ENCODE measurements around the gene R3HDM2. TPM values are rescaled to one million over a fixed set of nuclear protein-coding genes. Genes with fewer than 3 reads are reported as not detected.

Gene R3HDM2
- total RNA-seq, 1 donor from 2014 or later, result 19.2 TPM

- Mint-ChIP-seq H3K27me3 (ENCODE audit: low read depth, unreplicated experiment) (peaks cover 11% of the 10 kb centered on the region), H3K9me3 (ENCODE audit: unreplicated experiment) (no peaks in the 10 kb centered on the region), H3K4me3 (ENCODE audit: unreplicated experiment) (no peak overlapping the region), H3K27ac (ENCODE audit: unreplicated experiment) (peak overlapping the region; percentile 34), H3K36me3 (ENCODE audit: low read depth, unreplicated experiment) (peaks cover 35% of the 10 kb centered on the region), H3K4me1 (ENCODE audit: low read depth, unreplicated experiment) (peaks cover 47% of the 10 kb centered on the region)
- no peak overlapping the region for H3K27ac ChIP-seq (ENCODE audit: low read depth, low read length)
- H3K27me3 ChIP-seq (ENCODE audit: insufficient read depth, low read length), result peaks cover 15% of the 10 kb centered on the region
- no peaks in the 10 kb centered on the region for H3K9me3 ChIP-seq (ENCODE audit: insufficient read depth, low read depth, low read length)
- DNase-seq (ENCODE audit: low read depth) (no peak), FAIRE-seq (no peak)
- peak overlapping the region; percentile 43 for H3K4me2 ChIP-seq (ENCODE audit: low read length)
- peaks cover 25% of the 10 kb centered on the region for H3K79me2 ChIP-seq (ENCODE audit: insufficient read depth, low read length)
- H3K36me3 ChIP-seq (ENCODE audit: insufficient read depth, low read length), result peaks cover 23% of the 10 kb centered on the region
- peaks cover 33% of the 10 kb centered on the region for H3K4me1 ChIP-seq (ENCODE audit: insufficient read depth, low read length)
- H4K20me1 ChIP-seq (ENCODE audit: insufficient read depth, low read length), result peaks cover 63% of the 10 kb centered on the region
- H3K9ac ChIP-seq (ENCODE audit: low read length), result no peak overlapping the region
- TF ChIP-seq CTCF (IDR thresholded peaks at IDR 0.05; ENCODE audit: insufficient read depth, low read depth, low read length) (no peak), EZH2 (IDR thresholded peaks at IDR 0.05; ENCODE audit: insufficient read depth, low read length) (no peak)
- H2AFZ ChIP-seq (ENCODE audit: low read depth, low read length), result no peak overlapping the region
- H3K4me3 ChIP-seq (ENCODE audit: insufficient read depth, low read depth, low read length), result no peak overlapping the region
Observed at GRCh38 chr12:57235728-57236131, 195.1 kb downstream of the R3HDM2 start.

GRCh38 chr12:57235017-57235727 lies 195.7 kb downstream of the R3HDM2 start:
- TF ChIP-seq CTCF (IDR thresholded peaks at IDR 0.05; ENCODE audit: insufficient read depth, low read depth, low read length) (no peak), EZH2 (IDR thresholded peaks at IDR 0.05; ENCODE audit: insufficient read depth, low read length) (no peak)
- Mint-ChIP-seq H3K27ac (ENCODE audit: unreplicated experiment) (peak overlapping the region; percentile 34), H3K27me3 (ENCODE audit: low read depth, unreplicated experiment) (peaks cover 6% of the 10 kb centered on the region), H3K4me1 (ENCODE audit: low read depth, unreplicated experiment) (peaks cover 47% of the 10 kb centered on the region), H3K4me3 (ENCODE audit: unreplicated experiment) (no peak overlapping the region), H3K36me3 (ENCODE audit: low read depth, unreplicated experiment) (peaks cover 38% of the 10 kb centered on the region), H3K9me3 (ENCODE audit: unreplicated experiment) (no peaks in the 10 kb centered on the region)
- Histone ChIP-seq H2AFZ (ENCODE audit: low read depth, low read length) (no peak overlapping the region), H3K27me3 (ENCODE audit: insufficient read depth, low read length) (peaks cover 11% of the 10 kb centered on the region), H3K9me3 (ENCODE audit: insufficient read depth, low read depth, low read length) (no peaks in the 10 kb centered on the region), H3K4me3 (ENCODE audit: insufficient read depth, low read depth, low read length) (no peak overlapping the region), H3K36me3 (ENCODE audit: insufficient read depth, low read length) (peaks cover 23% of the 10 kb centered on the region), H3K9ac (ENCODE audit: low read length) (no peak overlapping the region), H3K4me1 (ENCODE audit: insufficient read depth, low read length) (peaks cover 33% of the 10 kb centered on the region), H4K20me1 (ENCODE audit: insufficient read depth, low read length) (peaks cover 67% of the 10 kb centered on the region), H3K27ac (ENCODE audit: low read depth, low read length) (no peak overlapping the region), H3K79me2 (ENCODE audit: insufficient read depth, low read length) (peaks cover 31% of the 10 kb centered on the region), H3K4me2 (ENCODE audit: low read length) (peak overlapping the region; percentile 43)
- no peak for DNase-seq (ENCODE audit: low read depth)
- FAIRE-seq, result no peak

- H4K20me1 ChIP-seq (ENCODE audit: insufficient read depth, low read length), result peaks cover 68% of the 10 kb centered on the region
- peaks cover 45% of the 10 kb centered on the region for H3K4me1 Mint-ChIP-seq (ENCODE audit: low read depth, unreplicated experiment)
- H3K4me3 ChIP-seq (ENCODE audit: insufficient read depth, low read depth, low read length), result no peak overlapping the region
- peaks cover 37% of the 10 kb centered on the region for H3K79me2 ChIP-seq (ENCODE audit: insufficient read depth, low read length)
- no peak for TF ChIP-seq EZH2 (IDR thresholded peaks at IDR 0.05; ENCODE audit: insufficient read depth, low read length)
- no peak for TF ChIP-seq CTCF (IDR thresholded peaks at IDR 0.05; ENCODE audit: insufficient read depth, low read depth, low read length)
- no peak overlapping the region for H3K27ac ChIP-seq (ENCODE audit: low read depth, low read length)
- H3K4me2 ChIP-seq (ENCODE audit: low read length), result no peak overlapping the region
- H3K4me1 ChIP-seq (ENCODE audit: insufficient read depth, low read length), result peaks cover 27% of the 10 kb centered on the region
- H3K9me3 ChIP-seq (ENCODE audit: insufficient read depth, low read depth, low read length), result no peaks in the 10 kb centered on the region
- no peak overlapping the region for H2AFZ ChIP-seq (ENCODE audit: low read depth, low read length)
- H3K27me3 Mint-ChIP-seq (ENCODE audit: low read depth, unreplicated experiment), result peaks cover 6% of the 10 kb centered on the region
- peaks cover 38% of the 10 kb centered on the region for H3K36me3 Mint-ChIP-seq (ENCODE audit: low read depth, unreplicated experiment)
- H3K36me3 ChIP-seq (ENCODE audit: insufficient read depth, low read length), result peaks cover 23% of the 10 kb centered on the region
- H3K9me3 Mint-ChIP-seq (ENCODE audit: unreplicated experiment), result no peaks in the 10 kb centered on the region
- FAIRE-seq, result no peak
- peak overlapping the region; percentile 10 for H3K9ac ChIP-seq (ENCODE audit: low read length)
- DNase-seq (ENCODE audit: low read depth), result no peak
- peak overlapping the region; percentile 77 for H3K4me3 Mint-ChIP-seq (ENCODE audit: unreplicated experiment)
- H3K27ac Mint-ChIP-seq (ENCODE audit: unreplicated experiment), result peak overlapping the region; percentile 77
- peaks cover 11% of the 10 kb centered on the region for H3K27me3 ChIP-seq (ENCODE audit: insufficient read depth, low read length)
Observed at GRCh38 chr12:57234571-57235016, 196.2 kb downstream of the R3HDM2 start.

Measured in astrocyte (in vitro differentiated cells and primary cell).